Activated CD4-positive, CD25-positive, alpha-beta regulatory T cell treated with anti-CD3 and anti-CD28 coated beads, Interleukin-2, amount 50 U/mL, for 16 hours (primary cell): ENCODE results near the gene RNASEL.
"Not testable (repeated sequence)": the region's sequence is repeated elsewhere in the genome, so short reads cannot be mapped to it uniquely, and the experiment has no call there.

ENCODE experiments used
- DNase-seq: peaks from one replicate; pipeline ENCODE4 v3.0.0-alpha.2; 2020; ENCODE audit warnings: low read depth, low spot score

RNASEL gene

GRCh38 chr1:182564406-182565004 is 24.6 kb downstream of the RNASEL start:
- no peak for DNase-seq

DNA sequence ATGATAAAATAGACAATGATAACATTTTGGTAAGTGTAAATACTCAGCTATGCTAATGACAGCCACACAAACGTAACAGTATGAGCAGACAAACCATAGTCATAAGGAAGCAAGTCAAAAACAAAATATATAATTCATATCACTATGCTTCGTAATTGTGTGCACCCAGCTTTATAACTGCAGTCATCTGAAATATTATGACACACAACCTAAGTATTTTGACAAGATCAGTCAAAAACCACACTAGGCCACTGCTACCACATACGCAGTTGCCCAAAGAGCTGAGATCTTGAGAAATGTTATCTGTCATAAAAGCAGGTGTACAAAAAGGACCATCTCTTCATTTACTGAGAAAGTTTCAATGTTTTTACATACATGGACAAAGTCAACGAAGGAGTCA is 26.0 kb downstream of the RNASEL start:
- no peak for DNase-seq

- DNase-seq, result no peak
Observed at GRCh38 chr1:182561456-182561855, 27.6 kb downstream of the RNASEL start.

- no peak for DNase-seq
Observed at GRCh38 chr1:182560392-182560984, 28.6 kb downstream of the RNASEL start.

- no peak for DNase-seq
Observed at GRCh38 chr1:182556279-182556678, 32.8 kb downstream of the RNASEL start.

DNA sequence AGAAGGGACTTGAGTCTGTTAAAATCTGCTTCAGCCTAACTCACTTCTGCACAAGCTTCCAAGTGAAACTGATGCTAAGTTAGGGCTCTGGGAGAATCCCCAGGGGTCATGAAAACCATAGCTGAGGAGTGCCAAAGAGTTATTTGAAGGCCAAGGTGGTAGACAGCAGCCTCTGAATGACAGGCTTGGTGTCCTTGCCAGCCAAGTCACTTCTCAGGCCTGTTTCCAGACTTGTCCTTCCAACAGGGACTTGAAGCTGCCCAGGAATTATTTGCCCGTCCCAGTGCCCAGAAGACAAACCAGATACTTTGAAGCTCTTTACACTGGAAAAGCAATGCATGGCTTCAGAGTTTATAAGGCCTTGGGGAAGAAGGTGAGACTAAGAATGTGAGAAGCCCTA is 33.6 kb downstream of the RNASEL start:
- no peak for DNase-seq

- DNase-seq, result no peak
Observed at GRCh38 chr1:182552527-182552926, 36.5 kb downstream of the RNASEL start.

DNA sequence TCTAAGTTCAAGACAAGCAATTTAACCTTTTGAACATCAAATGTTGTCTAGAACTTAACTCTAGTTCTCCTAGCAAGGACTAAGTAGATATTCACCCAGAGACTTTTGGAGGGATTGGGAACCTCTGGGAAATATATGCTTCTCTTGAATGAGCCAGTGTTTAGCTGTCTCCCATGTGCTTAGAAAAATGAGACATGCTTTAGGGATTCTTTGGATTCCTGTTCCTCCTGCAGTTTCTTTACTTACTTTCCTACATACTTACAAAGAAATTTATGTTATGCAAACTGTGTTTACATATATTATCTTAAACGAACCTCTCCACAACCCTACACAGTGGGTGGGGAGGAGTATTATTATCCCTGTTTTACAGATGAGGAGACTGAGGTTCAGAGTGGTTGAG is 39.2 kb downstream of the RNASEL start:
- no peak for DNase-seq

DNA sequence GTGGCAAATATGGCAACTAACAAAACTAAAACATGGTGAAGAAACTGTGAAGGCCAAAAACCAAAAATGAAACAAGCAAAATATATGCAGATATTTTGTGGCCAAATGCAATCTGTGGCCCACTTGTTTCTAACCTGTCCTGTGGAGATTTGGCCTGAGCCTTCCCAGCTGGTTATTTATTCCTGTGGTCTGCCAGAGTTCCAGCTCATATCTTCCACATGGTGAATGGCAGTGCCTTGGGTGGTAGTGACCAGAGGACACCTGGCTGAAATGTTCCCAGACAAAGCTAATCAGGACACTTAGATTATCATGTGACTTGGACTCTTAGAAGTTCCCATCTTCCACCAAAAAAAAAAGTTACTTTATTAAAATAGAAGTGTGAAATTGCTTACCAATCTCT is 39.7 kb downstream of the RNASEL start:
- no peak for DNase-seq

DNA sequence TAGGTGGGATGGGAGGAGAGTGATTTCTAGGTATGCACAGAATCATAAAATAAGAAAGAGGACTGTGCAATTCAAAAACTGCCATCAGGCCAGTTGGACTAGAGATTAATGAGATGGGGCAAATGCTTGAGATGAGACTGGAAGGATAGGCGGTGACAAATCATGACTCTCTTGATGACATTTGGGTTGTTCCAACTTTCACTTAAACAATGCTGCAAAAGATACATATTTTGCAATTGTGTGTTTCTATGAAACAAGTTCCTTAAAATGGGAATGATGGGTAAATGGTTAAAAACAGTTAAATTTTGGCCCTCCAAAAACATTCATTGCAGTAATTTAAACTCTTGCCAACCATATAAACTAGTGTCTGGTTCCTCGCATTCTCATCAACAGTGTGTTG is 55.2 kb downstream of the RNASEL start:
- DNase-seq, result no peak

DNA sequence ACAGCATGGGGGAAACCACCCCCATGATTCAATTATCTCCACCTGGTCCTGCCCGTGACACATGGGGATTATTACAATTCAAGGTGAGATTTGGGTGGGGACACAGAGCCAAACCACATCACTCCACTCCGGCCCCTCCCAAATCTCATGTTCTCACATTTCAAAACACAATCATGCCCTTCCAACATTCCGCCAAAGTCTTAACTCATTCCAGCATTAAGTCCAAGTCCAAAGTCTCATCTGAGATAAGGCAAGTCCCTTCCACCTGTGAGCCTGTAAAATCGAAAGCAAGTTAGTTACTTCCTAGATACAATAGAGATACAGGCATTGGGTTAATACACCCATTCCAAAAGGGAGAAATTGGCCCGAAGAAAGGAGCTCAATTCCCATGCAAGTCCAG is 60.9 kb downstream of the RNASEL start:
- not testable (repeated sequence) for DNase-seq

DNA sequence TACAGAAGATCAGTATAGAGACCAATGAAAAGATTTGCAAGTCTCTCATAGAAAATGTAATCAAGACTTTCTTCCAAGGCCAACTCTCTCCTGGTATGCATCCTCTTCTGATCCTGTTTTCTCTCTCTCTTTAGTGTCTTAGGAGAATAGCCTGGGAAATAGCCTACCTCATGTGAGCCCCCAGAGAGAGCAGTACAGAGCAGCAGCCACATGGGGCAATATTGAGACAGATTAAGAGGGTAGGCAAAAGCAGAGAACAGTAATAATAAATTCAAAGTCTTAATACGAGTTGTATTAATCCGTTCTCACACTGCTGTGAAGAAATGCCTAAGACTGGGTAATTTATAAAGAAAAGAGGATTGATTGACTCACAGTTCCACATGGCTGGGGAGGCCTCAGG is 61.4 kb downstream of the RNASEL start:
- DNase-seq, result no peak

DNA sequence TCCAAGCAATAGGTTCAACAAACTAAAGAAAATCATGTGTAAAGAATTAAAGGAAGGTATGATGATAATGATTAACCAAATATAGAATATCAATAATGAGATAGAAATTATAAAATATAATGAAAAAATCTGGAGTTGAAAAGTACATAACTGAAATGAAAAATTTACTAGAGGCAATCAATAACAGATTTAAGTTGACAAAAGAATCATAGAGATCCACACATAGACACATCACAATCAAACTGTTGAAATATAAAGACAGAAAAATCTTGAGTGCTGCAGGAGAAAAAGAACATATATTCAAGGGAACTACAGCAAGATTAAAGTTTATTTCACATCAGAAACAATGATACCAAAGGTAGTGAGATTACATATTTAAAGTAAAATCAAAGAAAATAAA is 63.7 kb downstream of the RNASEL start:
- DNase-seq, result no peak
